Central memory CD8-positive, alpha-beta T cell (primary cell): ENCODE measurements around the gene CEBPG.

Experiments
- ATAC-seq: fragments of 150-1000 bp; cut with Tn5 transposase; replicated peaks from 2 replicates; pipeline ENCODE4 v1.10.0; 2022; ENCODE audit warnings: mild to moderate bottlenecking, moderate FRiP score, moderate number of reproducible peaks; ENCODE audit not compliant: poor library complexity, severe bottlenecking; ENCODE audit errors: extremely low read depth
- DNase-seq, 2 donors: peaks; one replicate each; pipeline ENCODE4 v3.0.0; 2021; ENCODE audit warnings: low spot score in 2 of 2
- H3K27ac Mint-ChIP-seq: one replicate; pipeline ENCODE4 v1.8.0; 2022; ENCODE audit warnings: low read depth, mild to moderate bottlenecking, moderate library complexity, mixed read lengths
- H3K27me3 Mint-ChIP-seq: one replicate; pipeline ENCODE4 v1.8.0; 2022; ENCODE audit warnings: mixed read lengths
- H3K36me3 Mint-ChIP-seq: one replicate; pipeline ENCODE4 v1.8.0; 2022; ENCODE audit warnings: mild to moderate bottlenecking, moderate library complexity, mixed read lengths; ENCODE audit not compliant: insufficient read depth
- H3K4me1 Mint-ChIP-seq: one replicate; pipeline ENCODE4 v1.8.0; 2022; ENCODE audit warnings: mixed read lengths
- H3K4me3 Mint-ChIP-seq: one replicate; pipeline ENCODE4 v1.8.0; 2022; ENCODE audit warnings: mild to moderate bottlenecking, moderate library complexity, mixed read lengths
- H3K9me3 Mint-ChIP-seq: one replicate; pipeline ENCODE4 v1.8.0; 2022; ENCODE audit warnings: mixed read lengths

The CEBPG gene

DNA sequence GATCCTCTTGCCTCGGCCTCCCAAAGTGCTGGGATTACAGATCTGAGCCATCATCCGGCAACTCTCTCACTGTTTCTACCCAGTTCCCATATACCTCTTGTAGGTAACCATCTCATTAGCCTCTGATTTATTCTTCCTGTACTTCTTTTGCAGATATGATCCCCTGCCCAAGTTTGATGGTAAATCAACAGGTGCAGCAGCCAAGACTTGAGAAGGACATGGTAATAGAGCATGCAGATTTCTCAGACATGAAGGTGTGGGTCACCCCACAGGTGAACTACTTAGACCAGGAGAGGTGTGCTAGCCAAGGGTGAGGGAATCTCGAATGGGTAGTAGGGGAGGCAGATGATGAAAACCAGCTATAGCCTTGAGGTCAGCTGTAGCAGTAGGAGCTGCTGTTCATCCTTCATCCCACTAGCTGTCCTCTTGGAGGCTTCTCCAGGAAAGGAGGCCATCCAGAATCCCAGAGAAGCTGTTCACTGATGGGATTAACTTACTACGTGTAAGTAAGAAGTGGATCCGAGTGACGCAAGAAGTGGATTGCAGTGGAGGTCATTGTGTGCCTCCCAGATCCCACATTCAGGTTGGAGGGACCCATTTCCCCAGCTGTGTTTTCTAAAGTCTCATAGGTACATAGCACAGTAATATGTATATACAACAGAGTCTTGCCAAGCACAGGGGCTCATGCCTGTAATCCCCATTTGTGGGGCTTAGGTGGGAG lies 10.8 kb upstream of the CEBPG start:
- Mint-ChIP-seq H3K4me3 (no peak overlapping the region), H3K27me3 (peaks cover 33% of the 10 kb centered on the region), H3K4me1 (no peaks in the 10 kb centered on the region), H3K27ac (no peak overlapping the region), H3K9me3 (no peaks in the 10 kb centered on the region), H3K36me3 (no peaks in the 10 kb centered on the region)
- DNase-seq (no peak), ATAC-seq (no peak)

DNA sequence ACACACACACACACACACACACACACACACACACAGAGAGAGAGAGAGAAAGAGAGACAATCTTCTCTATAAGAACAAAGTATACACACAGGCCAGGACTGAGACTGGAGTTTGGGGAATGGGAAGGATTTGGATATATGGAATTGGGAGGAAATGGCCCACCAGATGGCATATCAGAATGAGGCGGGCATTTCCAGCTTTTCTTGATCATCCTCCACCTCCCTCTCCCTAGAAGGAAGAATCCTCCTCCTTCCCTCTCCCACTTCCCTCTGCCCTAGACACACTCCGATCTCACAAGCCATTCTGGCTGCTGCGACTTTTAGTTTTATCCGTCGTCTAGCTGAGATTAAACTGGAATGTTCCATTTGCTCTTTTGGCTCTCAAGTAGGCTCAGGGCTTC lies 10.0 kb upstream of the CEBPG start:
- no peak overlapping the region for H3K27ac Mint-ChIP-seq
- no peak for ATAC-seq
- H3K27me3 Mint-ChIP-seq, result peaks cover 25% of the 10 kb centered on the region
- no peak for DNase-seq
- no peaks in the 10 kb centered on the region for H3K36me3 Mint-ChIP-seq
- H3K4me3 Mint-ChIP-seq, result no peak overlapping the region
- no peaks in the 10 kb centered on the region for H3K9me3 Mint-ChIP-seq
- H3K4me1 Mint-ChIP-seq, result no peaks in the 10 kb centered on the region

DNA sequence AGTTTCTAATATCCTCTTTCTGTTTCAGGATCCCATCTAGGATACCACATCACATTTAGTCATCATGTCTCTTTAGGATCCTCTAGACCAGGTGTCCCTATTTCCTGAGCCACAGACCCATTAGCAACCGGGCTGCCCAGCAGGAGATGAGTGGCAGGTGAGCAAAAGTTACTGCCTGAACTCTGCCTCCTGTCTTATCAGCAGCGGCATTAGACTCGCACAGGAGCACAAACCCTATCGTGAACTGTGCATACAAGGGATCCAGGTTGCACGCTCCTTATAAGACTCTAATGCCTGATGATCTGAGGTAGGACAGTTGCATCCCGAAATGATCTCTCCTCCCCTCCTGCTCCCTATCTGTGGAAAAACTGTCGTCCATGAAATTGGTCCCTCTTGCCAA lies 7.8 kb upstream of the CEBPG start:
- Mint-ChIP-seq H3K4me3 (no peak overlapping the region), H3K36me3 (no peaks in the 10 kb centered on the region), H3K27me3 (peaks cover 14% of the 10 kb centered on the region), H3K9me3 (no peaks in the 10 kb centered on the region), H3K27ac (no peak overlapping the region), H3K4me1 (no peaks in the 10 kb centered on the region)
- ATAC-seq (no peak), DNase-seq (no peak)

DNA sequence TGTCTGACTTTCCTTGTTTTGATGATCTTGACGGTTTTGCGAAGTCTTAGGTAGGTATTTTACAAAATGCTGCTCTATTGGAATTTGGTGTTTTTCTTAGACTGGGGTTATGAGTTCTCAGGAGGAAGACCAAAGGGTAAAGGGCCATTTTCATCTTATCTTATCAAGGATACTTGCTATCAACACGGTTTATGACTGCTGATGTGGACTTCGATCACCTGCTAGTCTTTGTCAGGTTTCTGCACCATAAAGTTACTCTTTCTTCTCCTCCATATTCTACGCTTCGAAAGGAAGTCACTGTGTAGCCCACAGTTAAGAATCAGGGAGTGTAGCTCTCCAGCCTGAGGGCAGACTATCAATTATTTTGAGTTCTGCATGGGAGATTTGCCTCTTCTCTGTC lies 7.4 kb upstream of the CEBPG start:
- peaks cover 14% of the 10 kb centered on the region for H3K27me3 Mint-ChIP-seq

DNA sequence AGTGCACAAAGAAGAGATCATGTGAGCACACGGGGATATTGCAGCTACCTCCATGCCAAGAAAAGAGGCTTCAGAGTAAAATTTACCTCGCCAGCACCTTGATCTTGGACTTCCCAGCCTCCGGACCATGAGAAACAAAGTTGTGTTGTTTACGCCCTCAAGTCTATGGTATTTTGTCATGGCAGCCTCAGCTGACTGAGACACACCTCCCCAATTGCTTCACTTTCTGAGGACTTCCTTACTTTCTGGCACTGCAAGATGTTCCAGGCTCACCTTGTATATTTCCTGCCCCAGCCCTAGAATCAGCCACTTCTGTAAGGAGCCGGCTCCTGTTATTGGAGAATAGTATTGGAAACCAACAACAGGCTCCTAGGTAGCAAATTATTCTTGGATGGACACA lies 6.6 kb upstream of the CEBPG start:
- no peaks in the 10 kb centered on the region for H3K4me1 Mint-ChIP-seq
- no peak for DNase-seq
- H3K4me3 Mint-ChIP-seq, result no peak overlapping the region
- H3K27me3 Mint-ChIP-seq, result peaks cover 14% of the 10 kb centered on the region
- ATAC-seq, result no peak
- H3K9me3 Mint-ChIP-seq, result no peaks in the 10 kb centered on the region
- H3K36me3 Mint-ChIP-seq, result no peaks in the 10 kb centered on the region
- no peak overlapping the region for H3K27ac Mint-ChIP-seq

More for the DNA sequence above, 7.4 kb upstream of the CEBPG start:
- Mint-ChIP-seq H3K4me1 (no peaks in the 10 kb centered on the region), H3K36me3 (no peaks in the 10 kb centered on the region), H3K9me3 (no peaks in the 10 kb centered on the region), H3K4me3 (no peak overlapping the region), H3K27ac (no peak overlapping the region)
- ATAC-seq, result no peak
- DNase-seq, result no peak

DNA sequence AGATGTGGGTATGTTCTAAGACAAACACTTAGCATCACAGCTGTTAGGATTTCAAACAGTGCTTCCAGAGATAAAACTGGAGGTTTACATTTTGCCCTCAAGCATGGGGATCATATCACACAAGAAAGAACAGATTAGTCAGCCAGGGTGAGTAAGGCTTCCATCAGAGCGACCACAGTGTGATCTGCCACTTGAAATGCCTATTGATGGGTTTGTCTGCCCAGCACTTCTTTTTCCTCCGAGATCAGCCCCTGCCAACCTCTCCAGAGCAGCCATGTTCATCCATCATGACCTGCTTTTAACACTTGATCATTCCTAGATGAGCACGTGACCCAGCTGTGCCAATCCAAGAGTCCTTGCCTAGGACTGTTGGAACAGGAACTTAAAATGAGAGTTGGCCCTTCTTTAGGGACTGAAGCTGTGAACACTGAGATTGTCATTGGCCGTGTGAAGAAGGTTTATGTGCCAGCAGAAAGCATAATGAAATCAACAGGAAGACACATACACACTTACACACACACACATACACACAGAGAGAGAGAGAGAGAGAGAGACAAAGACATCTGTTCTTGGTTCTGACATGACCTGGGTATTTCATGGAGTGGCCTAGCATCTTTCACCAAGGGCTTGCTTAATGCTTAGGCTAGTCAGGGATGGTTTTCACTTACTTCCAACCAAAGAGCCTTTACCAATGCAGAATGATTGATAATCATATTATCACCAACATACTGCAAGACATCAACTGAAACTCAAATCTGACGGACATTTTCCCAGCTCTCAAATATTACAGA lies 5.2 kb upstream of the CEBPG start:
- Mint-ChIP-seq H3K4me1 (no peaks in the 10 kb centered on the region), H3K27me3 (peaks cover 14% of the 10 kb centered on the region), H3K36me3 (peaks cover 2% of the 10 kb centered on the region), H3K27ac (no peak overlapping the region), H3K9me3 (no peaks in the 10 kb centered on the region), H3K4me3 (no peak overlapping the region)
- ATAC-seq, result no peak
- no peak for DNase-seq

DNA sequence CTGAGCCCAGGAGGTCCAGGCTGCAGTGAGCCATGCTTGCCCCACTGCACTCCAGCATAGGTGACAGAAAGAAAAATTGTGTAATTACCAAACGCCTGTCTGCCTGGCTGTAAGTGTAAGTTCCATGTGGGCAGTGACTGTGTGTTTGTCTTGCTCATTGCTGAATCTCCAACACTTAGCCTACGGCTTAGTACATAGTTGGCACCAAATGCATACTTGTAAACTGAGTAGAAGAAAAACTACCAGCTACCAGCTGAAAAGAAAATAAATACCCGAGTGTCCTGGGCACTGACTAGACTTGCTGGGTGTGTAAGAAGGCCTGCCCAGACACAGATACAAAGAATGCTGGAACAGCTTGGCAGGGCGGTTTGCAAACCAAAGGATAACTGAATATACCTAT lies 2.7 kb upstream of the CEBPG start:
- H3K27ac Mint-ChIP-seq, result no peak overlapping the region
- DNase-seq (no peak), ATAC-seq (no peak)
- H3K4me1 Mint-ChIP-seq, result peaks cover 16% of the 10 kb centered on the region
- no peaks in the 10 kb centered on the region for H3K9me3 Mint-ChIP-seq
- no peak overlapping the region for H3K4me3 Mint-ChIP-seq
- H3K27me3 Mint-ChIP-seq, result no peaks in the 10 kb centered on the region
- H3K36me3 Mint-ChIP-seq, result peaks cover 9% of the 10 kb centered on the region

DNA sequence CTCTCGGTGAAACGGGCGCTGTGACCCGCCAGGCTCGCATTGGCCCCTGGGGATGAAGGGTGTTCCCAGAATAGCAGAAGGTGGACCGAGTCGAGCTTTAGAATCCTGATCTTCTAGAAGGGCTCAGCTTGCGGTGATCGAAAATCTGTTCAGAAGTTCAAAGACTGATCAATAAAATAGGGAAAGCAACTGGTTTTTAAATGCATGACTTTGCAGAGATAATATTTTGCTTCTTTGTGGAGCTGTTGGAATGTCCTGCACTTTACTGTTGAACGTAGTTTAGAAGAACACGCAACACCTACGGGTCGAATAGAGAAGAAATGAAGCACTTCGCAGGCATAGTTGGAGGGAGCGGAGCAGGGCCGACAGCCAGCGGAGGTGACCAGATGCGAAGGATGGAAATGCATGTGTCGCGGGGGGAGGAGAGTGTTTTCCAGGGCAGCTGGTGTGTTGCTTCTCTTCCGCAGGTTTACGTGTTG lies 766 bp downstream of the CEBPG start:
- Mint-ChIP-seq H3K27ac (peak overlapping the region; percentile 45), H3K4me3 (peak overlapping the region; percentile 81), H3K36me3 (peaks cover 14% of the 10 kb centered on the region), H3K9me3 (no peaks in the 10 kb centered on the region), H3K4me1 (peaks cover 41% of the 10 kb centered on the region), H3K27me3 (no peaks in the 10 kb centered on the region)
- ATAC-seq (no peak), DNase-seq (no peak)

DNA sequence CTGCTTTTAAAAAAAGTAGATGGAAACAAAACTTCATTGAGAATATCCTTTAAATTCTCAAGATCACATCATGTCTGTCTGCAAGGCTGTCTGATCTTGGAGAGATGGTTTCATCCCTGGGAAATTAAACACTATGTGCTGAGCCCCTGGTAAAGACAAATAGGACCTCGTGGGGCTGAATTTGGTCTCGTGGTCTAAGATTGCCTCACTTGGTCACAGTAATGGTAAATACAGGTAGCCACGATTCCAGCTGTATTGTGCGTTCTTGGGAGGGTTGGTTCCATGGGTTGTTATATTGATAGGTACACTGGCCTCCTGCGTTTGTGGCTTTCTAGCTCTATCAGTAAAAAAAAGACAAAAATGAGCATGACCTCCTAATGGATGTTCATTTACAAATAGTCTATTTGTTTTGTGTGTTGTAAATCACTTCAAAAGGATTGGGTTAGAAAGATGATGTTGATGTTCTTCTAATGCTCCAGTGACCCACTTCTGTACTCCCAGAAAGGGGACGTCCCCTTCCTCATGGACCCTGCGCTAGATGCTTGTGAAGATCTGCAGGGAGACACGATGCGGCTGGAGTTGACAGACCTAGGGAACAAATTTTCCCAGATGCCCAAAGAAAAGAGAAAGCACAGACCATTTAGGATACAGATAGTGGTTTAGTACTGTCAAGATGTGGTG lies 1.8 kb downstream of the CEBPG start:
- no peaks in the 10 kb centered on the region for H3K27me3 Mint-ChIP-seq
- H3K4me3 Mint-ChIP-seq, result peak overlapping the region; percentile 81
- no peaks in the 10 kb centered on the region for H3K9me3 Mint-ChIP-seq
- H3K36me3 Mint-ChIP-seq, result peaks cover 16% of the 10 kb centered on the region
- no peak overlapping the region for H3K27ac Mint-ChIP-seq
- H3K4me1 Mint-ChIP-seq, result peaks cover 41% of the 10 kb centered on the region
- ATAC-seq, result no peak
- no peak for DNase-seq

DNA sequence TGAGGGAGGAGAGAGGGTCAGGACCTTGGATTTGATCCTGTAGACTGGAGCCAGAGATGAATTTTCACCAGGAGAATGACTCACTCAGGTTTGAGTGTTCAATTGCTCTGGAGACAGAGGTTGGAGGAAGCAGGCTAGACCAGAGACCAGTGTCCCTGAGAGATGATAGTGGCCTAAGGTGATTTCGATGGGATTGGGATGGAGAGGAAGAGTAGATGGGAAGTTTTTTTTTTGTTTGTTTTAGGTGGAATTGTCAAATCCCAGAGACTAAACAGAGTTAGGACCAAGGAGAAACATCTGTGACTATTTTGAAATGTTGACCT lies 2.3 kb downstream of the CEBPG start:
- no peak for ATAC-seq
- no peaks in the 10 kb centered on the region for H3K27me3 Mint-ChIP-seq
- no peak for DNase-seq
- H3K36me3 Mint-ChIP-seq, result peaks cover 16% of the 10 kb centered on the region
- no peak overlapping the region for H3K27ac Mint-ChIP-seq
- H3K4me3 Mint-ChIP-seq, result peak overlapping the region; percentile 21
- H3K4me1 Mint-ChIP-seq, result peaks cover 43% of the 10 kb centered on the region
- H3K9me3 Mint-ChIP-seq, result no peaks in the 10 kb centered on the region

DNA sequence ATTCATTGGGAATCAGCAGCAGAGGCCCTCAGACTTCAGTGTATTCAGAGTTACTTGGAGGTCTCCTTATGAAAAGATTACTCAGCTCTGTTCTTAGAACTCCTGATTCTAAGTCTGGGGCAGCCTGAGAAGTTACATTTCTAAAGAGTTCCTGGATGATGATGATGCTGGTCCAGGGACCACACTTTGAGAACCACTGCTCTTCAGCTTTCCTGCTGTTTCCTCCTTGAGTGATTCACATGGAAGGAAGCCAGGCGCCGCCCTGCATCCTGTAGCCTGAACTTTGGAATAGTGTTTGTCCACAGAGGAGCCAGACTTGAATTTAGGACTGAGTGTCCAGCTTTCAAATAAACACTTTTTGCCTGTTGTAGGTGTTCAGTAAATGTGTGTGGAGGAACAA lies 2.9 kb downstream of the CEBPG start:
- Mint-ChIP-seq H3K4me1 (peaks cover 48% of the 10 kb centered on the region), H3K36me3 (peaks cover 18% of the 10 kb centered on the region), H3K27ac (no peak overlapping the region), H3K9me3 (no peaks in the 10 kb centered on the region), H3K4me3 (peak overlapping the region; percentile 21), H3K27me3 (no peaks in the 10 kb centered on the region)
- no peak for DNase-seq
- no peak for ATAC-seq

DNA sequence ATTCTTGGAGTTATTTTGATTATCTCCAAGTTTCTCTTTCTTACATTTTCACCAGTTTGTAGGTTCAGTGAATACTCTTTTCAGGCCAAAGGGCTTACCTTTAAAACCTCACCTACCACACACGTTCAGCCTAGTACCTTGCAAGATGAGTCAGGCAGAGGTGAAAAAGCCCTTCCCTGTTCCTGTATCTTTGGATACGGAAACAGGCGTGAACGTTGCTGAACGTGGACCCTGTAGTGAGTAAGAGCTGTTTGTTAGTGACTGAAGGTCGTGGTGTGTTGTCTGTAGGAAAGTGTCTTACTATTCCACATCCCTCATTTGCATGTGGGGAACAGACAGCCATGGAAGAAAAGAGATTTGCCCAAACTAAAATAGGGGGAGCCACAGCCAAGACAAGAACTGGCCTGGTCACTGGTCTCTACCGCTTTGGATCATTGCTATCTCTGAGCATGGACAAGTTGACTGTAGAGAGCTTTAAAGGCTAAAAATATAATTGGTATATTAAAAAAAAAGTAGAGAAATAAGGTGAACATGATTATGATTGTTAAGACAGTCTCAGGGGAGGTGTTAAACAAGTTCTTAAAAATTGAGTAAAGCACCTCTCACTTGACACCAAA lies 3.5 kb downstream of the CEBPG start:
- H3K27ac Mint-ChIP-seq, result no peak overlapping the region
- ATAC-seq, result no peak
- no peak for DNase-seq
- peaks cover 18% of the 10 kb centered on the region for H3K36me3 Mint-ChIP-seq
- peaks cover 54% of the 10 kb centered on the region for H3K4me1 Mint-ChIP-seq
- no peaks in the 10 kb centered on the region for H3K9me3 Mint-ChIP-seq
- H3K27me3 Mint-ChIP-seq, result no peaks in the 10 kb centered on the region
- no peak overlapping the region for H3K4me3 Mint-ChIP-seq
